K562 (cell line): ENCODE data around the gene PHKA2. TPM values are rescaled to one million over a fixed set of nuclear protein-coding genes. Genes with fewer than 3 reads are reported as not detected.

Source experiments
- ATAC-seq: fragments of 200-7000 bp; cut with Tn5 transposase; 3 replicates; pipeline ENCODE4 v1.9.1; 2020; ENCODE audit warnings: moderate library complexity
- BruUV-seq: library from RNA; stranded (reverse); fragments of 400-500 nt; replicated peaks from 2 replicates; lab custom pipeline; 2021; lab: Mats Ljungman, UMichigan
- CTCF ChIA-PET: fragments of 300-600 bp; formaldehyde crosslinking; extraction: SDS; loops from one replicate; lab custom pipeline; 2021; ENCODE audit warnings: low intra/inter-chr PET ratio; lab: Yijun Ruan, JAX
- POLR2A ChIA-PET: fragments of 300-600, 350-650 bp; sonication (Branson Sonifier 250); formaldehyde crosslinking; extraction: SDS; loops from one replicate; lab custom pipeline; 2021; ENCODE audit warnings: antibody characterized with exemption, inconsistent platforms; lab: Yijun Ruan, JAX
- DNase-seq, 4 experiments: peaks; one replicate each; pipeline versions ENCODE4 v3.0.0 to v3.0.0-alpha.2; 2011 to 2018; ENCODE audit warnings: low spot score in 3 of 4, mixed read lengths in 3 of 4; ENCODE audit errors: extremely low read depth in 1 of 4
- FAIRE-seq: peaks from 2 replicates; lab custom pipeline; 2011; peaks lifted over from hg19 to GRCh38; lab: Jason Lieb, UNC
- H2AFZ ChIP-seq: 2 replicates; pipeline ENCODE4 v1.6.0; 2011; ENCODE audit warnings: low read depth, low read length, control low read depth, inconsistent platforms
- H3K27ac ChIP-seq: fragments of 200-600 bp; 3 replicates; pipeline ENCODE4 v1.8.0; 2011; ENCODE audit warnings: low read depth, mild to moderate bottlenecking, control low read depth, inconsistent platforms, low read length, moderate library complexity, mixed read lengths; ENCODE audit errors: extremely low read depth
- H3K27me3 ChIP-seq, 2 experiments: fragments of 300-600 bp in 1 of 2; 2 replicates in 1 of 2; 3 replicates in 1 of 2; pipeline versions ENCODE4 v1.6.0 to v1.8.0; 2011; ENCODE audit warnings: inconsistent platforms in 2 of 2, low read length in 2 of 2, mild to moderate bottlenecking in 1 of 2, mixed read lengths in 1 of 2, moderate library complexity in 1 of 2; ENCODE audit not compliant: control insufficient read depth in 2 of 2, insufficient read depth in 2 of 2
- H3K36me3 ChIP-seq: fragments of 300-600 bp; 3 replicates; pipeline ENCODE4 v1.8.0; 2011; ENCODE audit warnings: mild to moderate bottlenecking, low read length, inconsistent platforms; ENCODE audit not compliant: control insufficient read depth, insufficient read depth
- H3K4me1 ChIP-seq, 2 experiments: fragments of 200-600 bp in 1 of 2; replicated peaks in 1 of 2; 2 replicates in 1 of 2; 3 replicates in 1 of 2; pipeline versions ENCODE4 v1.5.1 to v1.8.0; 2011; ENCODE audit warnings: inconsistent platforms in 2 of 2, low read length in 2 of 2, mild to moderate bottlenecking in 1 of 2, mixed read lengths in 1 of 2, moderate library complexity in 1 of 2; ENCODE audit not compliant: control insufficient read depth in 2 of 2, insufficient read depth in 2 of 2
- H3K4me2 ChIP-seq: 2 replicates; pipeline ENCODE4 v1.6.1; 2011; ENCODE audit warnings: low read length, control low read depth, inconsistent platforms, mixed read lengths; ENCODE audit not compliant: insufficient read depth
- H3K4me3 ChIP-seq: fragments of 200-600 bp; sonication (generic), shearing (Covaris generic); 2 replicates; pipeline ENCODE4 v1.5.1; 2016; ENCODE audit warnings: control low read depth, inconsistent platforms
- H3K79me2 ChIP-seq: fragments of 200-600 bp; 3 replicates; pipeline ENCODE4 v1.8.0; 2011; ENCODE audit warnings: low read length, inconsistent platforms; ENCODE audit not compliant: control insufficient read depth, insufficient read depth
- H3K9ac ChIP-seq, 2 experiments: 2 replicates each; pipeline versions ENCODE4 v1.6.0 to v1.6.1; 2011; ENCODE audit warnings: low read depth in 2 of 2, low read length in 2 of 2, control low read depth in 1 of 2, inconsistent platforms in 1 of 2, mild to moderate bottlenecking in 1 of 2, mixed read lengths in 1 of 2; ENCODE audit not compliant: insufficient read depth in 1 of 2
- H3K9me1 ChIP-seq: one replicate; pipeline ENCODE4 v1.6.0; 2011; ENCODE audit warnings: inconsistent platforms, mild to moderate bottlenecking, low read length, moderate library complexity; ENCODE audit not compliant: control insufficient read depth, insufficient read depth
- H3K9me3 ChIP-seq: replicated peaks from 2 replicates; pipeline ENCODE4 v1.5.1; 2011; ENCODE audit warnings: low read depth, low read length, inconsistent platforms; ENCODE audit not compliant: control insufficient read depth, insufficient read depth
- H4K20me1 ChIP-seq: replicated peaks from 2 replicates; pipeline ENCODE4 v1.6.1; 2011; ENCODE audit warnings: low read length, inconsistent platforms, mixed read lengths; ENCODE audit not compliant: control insufficient read depth, insufficient read depth
- BRD4 ChIP-seq: fragments of 200-600 bp; sonication (generic); IDR thresholded peaks from 2 replicates; pipeline ENCODE4 v1.6.1; 2017; ENCODE audit warnings: inconsistent platforms
- BRD9 ChIP-seq: fragments of 450-650 bp; IDR thresholded peaks from 2 replicates; pipeline ENCODE4 v1.6.1; 2018; ENCODE audit warnings: low read depth; ENCODE audit not compliant: partially characterized antibody
- CBX5 ChIP-seq: IDR thresholded peaks from 2 replicates; pipeline ENCODE4 v1.6.1; 2014; ENCODE audit warnings: low read depth, borderline replicate concordance
- FOXO4 ChIP-seq: fragments of 450-650 bp; formaldehyde crosslinking; IDR thresholded peaks from 2 replicates; pipeline ENCODE4 v1.4.0; 2020; ENCODE audit warnings: mild to moderate bottlenecking, moderate library complexity
- HBP1 ChIP-seq: fragments of 450-650 bp; formaldehyde crosslinking; IDR thresholded peaks from 2 replicates; pipeline ENCODE4 v1.4.0; 2022; ENCODE audit warnings: missing genetic modification characterization
- WGBS: fragments of 100-300 bp; shearing (Covaris generic); methylation state at CpG from one replicate; pipeline ENCODE4 v1.1.6; 2016; ENCODE audit warnings: low coverage, mixed read lengths; ENCODE audit not compliant: insufficient coverage; ENCODE audit errors: missing lambda C conversion rate; 5-methylcytosine and 5-hydroxymethylcytosine counted together
- in situ Hi-C: fragments of 300-500 bp; cut with MboI; formaldehyde crosslinking; loops from 4 replicates; pipeline ENCODE4 v1.15.0; 2018; ENCODE audit warnings: inconsistent platforms, mixed read lengths
- intact Hi-C: fragments of 100-400 bp; cut with micrococcal nuclease; formaldehyde crosslinking; loops from 2 replicates; pipeline ENCODE4 v1.14.2; 2022
- polyA plus RNA-seq, 8 experiments: library from polyadenylated mRNA; depleted of rRNA in 4 of 8; stranded (reverse) in 5 of 8; unstranded in 3 of 8; fragments of >200 nt; fragmentation: Nextera tagmentation in 2 of 8; fragmentation: Illumina TruSeq in 1 of 8; extraction: Ambion mirVana in 2 of 8; extraction: Trizol in 1 of 8; gene quantifications; 2 replicates each; pipeline versions ENCODE4 v1.2.1 to v1.2.3, GENCODE V29; 2011 to 2014; ENCODE audit warnings: inconsistent platforms in 1 of 8, missing spikeins in 1 of 8
- total RNA-seq, 7 experiments: library from RNA; depleted of rRNA in 6 of 7; stranded (reverse); fragments of >200 nt in 6 of 7; fragmentation: Illumina TruSeq in 2 of 7; extraction: Trizol in 2 of 7; gene quantifications; 2 replicates each; pipeline versions ENCODE4 v1.2.1 to v1.2.3, GENCODE V29; 2011 to 2021; ENCODE audit warnings: low replicate concordance in 1 of 7

PHKA2 gene
- total and polyA plus RNA-seq, 9 of the 15 experiments (the other 6 are each of a cell fraction or from before 2014, with no cell fraction given) = 2.8 to 33.1 (median 20.3) TPM

DNA sequence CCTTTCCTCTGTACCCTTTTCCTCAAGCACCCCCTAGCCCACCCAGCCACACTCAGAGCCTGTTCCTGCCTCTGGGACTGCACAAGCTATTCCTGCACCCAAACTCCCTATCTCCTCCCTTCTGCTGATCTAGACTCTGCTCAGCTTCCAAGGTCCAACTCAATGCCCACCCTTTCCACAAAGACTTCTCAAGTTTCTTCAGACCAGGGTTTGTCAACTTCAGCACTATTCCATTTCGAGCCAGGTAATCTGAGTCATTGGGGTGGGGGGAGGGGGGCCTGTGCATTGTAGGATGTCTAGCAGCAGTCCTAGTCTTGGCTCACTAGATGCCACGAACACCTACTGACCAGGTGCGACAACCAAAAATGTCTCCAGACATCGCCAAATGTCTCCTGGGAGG lies 37.3 kb downstream of the PHKA2 start:
- FAIRE-seq (no peak), ATAC-seq (no peak), DNase-seq (no peak)
- no peak overlapping the region for H3K27ac ChIP-seq
- BruUV-seq = no TSS peak
- CTCF ChIA-PET = no interaction called here
- in situ Hi-C loops = no loop called here
- H3K4me1 ChIP-seq = no peaks in the 10 kb centered on the region
- no peak overlapping the region for H3K4me2 ChIP-seq
- peaks cover 35% of the 10 kb centered on the region; the same call in 2 of the 3 replicates for H3K36me3 ChIP-seq
- no peaks in the 10 kb centered on the region for H3K27me3 ChIP-seq
- H3K9ac ChIP-seq = no peak overlapping the region
- H3K4me3 ChIP-seq = no peak overlapping the region
- no peaks in the 10 kb centered on the region for H3K9me1 ChIP-seq
- H3K9me3 ChIP-seq = no peaks in the 10 kb centered on the region
- TF ChIP-seq FOXO4 (CRISPR knock-in tag) (no peak), HBP1 (CRISPR knock-in tag) (no peak), CBX5 (no peak), BRD9 (no peak), BRD4 (no peak)
- WGBS = 100% methylated on average over 1 of the region's 4 CpGs
- no peaks in the 10 kb centered on the region for H4K20me1 ChIP-seq
- POLR2A ChIA-PET = no interaction called here
- H3K79me2 ChIP-seq = no peaks in the 10 kb centered on the region
- no peak overlapping the region for H2AFZ ChIP-seq
- intact Hi-C loops = no loop called here
